Measurements from ENCODE around the gene CD300A.

Gene CD300A

DNA sequence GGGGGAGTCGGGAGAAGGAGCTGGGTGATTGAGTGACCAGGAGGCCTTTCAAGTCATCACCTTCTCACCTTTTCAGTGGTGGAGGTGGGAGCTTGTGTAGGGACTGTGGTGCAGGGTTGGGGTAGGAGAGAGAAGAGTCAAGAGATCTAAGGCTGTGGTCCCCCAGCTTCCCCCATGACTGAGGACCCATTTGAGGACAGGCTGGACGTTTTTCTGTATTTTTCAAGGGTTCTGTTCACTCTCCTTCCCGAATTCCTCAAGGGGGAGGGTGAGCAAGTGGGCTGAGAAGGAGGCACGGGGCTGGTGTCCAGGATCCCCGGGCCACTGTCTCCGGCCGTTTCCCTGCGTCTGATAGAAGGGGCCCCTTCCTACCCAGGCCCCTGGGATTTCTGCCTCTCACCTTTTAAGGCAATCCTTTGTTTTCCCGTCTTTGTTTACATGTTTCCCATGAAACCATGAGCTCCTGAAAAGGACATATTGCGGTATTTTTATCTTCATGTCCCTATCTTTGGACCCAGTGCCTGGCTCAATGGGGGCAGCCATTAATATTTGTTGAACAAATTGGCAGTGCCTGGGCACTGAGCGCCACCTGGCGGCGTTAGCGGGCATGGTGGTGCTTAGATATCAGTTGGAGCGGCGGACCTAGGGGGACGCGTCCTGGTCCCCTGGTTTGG lies 9.2 kb upstream of the CD300A start:
- Histone ChIP-seq H3K27me3 (ENCODE audit: control insufficient read depth in 3 of 3, insufficient read depth in 3 of 3, low read depth in 1 of 3, low read length in 3 of 3) (peaks cover 0 to 27% (median 15%) of the 10 kb centered on the region in 3 experiments), H4K8ac (ENCODE audit: low read depth, low read length) (no peak overlapping the region), H3K14ac (ENCODE audit: low read length) (no peak overlapping the region), H2BK5ac (ENCODE audit: low read length) (peak overlapping the region; percentile 78), H3K4ac (ENCODE audit: low read length) (peak overlapping the region; percentile 86), H2AFZ (ENCODE audit: low read length) (peak overlapping the region; percentile 6), H3K23ac (ENCODE audit: low read depth, low read length, poor library complexity) (no peak overlapping the region), H3K79me1 (ENCODE audit: low read depth, low read length) (no peaks in the 10 kb centered on the region), H3K4me2 (ENCODE audit: insufficient read depth, low read length, poor library complexity, severe bottlenecking) (no peak overlapping the region), H3K9ac (ENCODE audit: low read depth, low read length, poor library complexity) (no peak overlapping the region), H4K91ac (ENCODE audit: low read depth, low read length, poor library complexity) (peak overlapping the region; percentile 43), H3K27ac (replicated peaks; ENCODE audit: low read length) (no peak overlapping the region), H3K4me3 (ENCODE audit: low read length in 2 of 2) (no peak overlapping the region), H2AK5ac (ENCODE audit: low read depth, low read length) (peak overlapping the region; percentile 90), H3K4me1 (ENCODE audit: control insufficient read depth in 2 of 2, insufficient read depth in 1 of 2, low read depth in 1 of 2, low read length in 2 of 2) (peaks cover 15 to 22% of the 10 kb centered on the region in 2 donors), H2BK15ac (ENCODE audit: low read length) (peak overlapping the region; percentile 96), H2BK12ac (ENCODE audit: low read length) (peak overlapping the region; percentile 75), H3K9me3 (replicated peaks in 1 of 2; ENCODE audit: control insufficient read depth in 2 of 2, insufficient read depth in 1 of 2, low read depth in 1 of 2, low read length in 2 of 2) (no peaks in the 10 kb centered on the region), H3K18ac (ENCODE audit: low read length) (peak overlapping the region; percentile 27), H3K36me3 (replicated peaks in 1 of 2; ENCODE audit: control insufficient read depth in 2 of 2, insufficient read depth in 2 of 2, low read length in 2 of 2) (no peaks in the 10 kb centered on the region), H2BK120ac (ENCODE audit: low read depth, low read length) (peak overlapping the region; percentile 93)
- DNase-seq (ENCODE audit: low spot score) = peak; percentile 74
- no CpG with 5 or more reads among the region's 18 CpGs for WGBS, 2 donors (ENCODE audit: extremely low coverage in 2 of 2, insufficient read length in 2 of 2, insufficient replicate concordance in 1 of 2)

DNA sequence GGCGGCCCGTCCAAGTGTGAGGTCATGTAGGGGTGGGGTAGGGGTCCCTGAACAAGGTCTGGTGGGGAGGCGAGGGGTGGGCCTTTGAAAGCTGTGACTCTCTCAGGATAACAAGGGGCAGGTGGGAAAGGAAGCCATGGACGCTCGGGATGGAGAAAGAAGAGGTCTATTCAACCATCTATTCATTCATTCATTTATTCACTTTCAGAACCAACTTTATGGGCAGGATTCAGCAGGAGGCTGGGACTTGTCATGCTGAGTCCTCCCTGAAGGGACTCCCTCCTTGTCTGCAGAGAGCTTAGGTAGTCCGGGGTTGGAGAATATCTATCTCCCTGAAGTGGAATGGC lies 8.6 kb upstream of the CD300A start:
- H3K9me3 ChIP-seq (replicated peaks in 1 of 2; ENCODE audit: control insufficient read depth in 2 of 2, insufficient read depth in 1 of 2, low read depth in 1 of 2, low read length in 2 of 2) = no peaks in the 10 kb centered on the region
- no peak overlapping the region for H2BK5ac ChIP-seq (ENCODE audit: low read length)
- no peak overlapping the region for H3K9ac ChIP-seq (ENCODE audit: low read depth, low read length, poor library complexity)
- H2AFZ ChIP-seq (ENCODE audit: low read length) = peak overlapping the region; percentile 6
- no peaks in the 10 kb centered on the region for H3K79me1 ChIP-seq (ENCODE audit: low read depth, low read length)
- H2AK5ac ChIP-seq (ENCODE audit: low read depth, low read length) = no peak overlapping the region
- no peak overlapping the region for H3K4me3 ChIP-seq (ENCODE audit: low read length in 2 of 2)
- peak overlapping the region; percentile 65 for H4K91ac ChIP-seq (ENCODE audit: low read depth, low read length, poor library complexity)
- H3K27me3 ChIP-seq (ENCODE audit: control insufficient read depth in 3 of 3, insufficient read depth in 3 of 3, low read depth in 1 of 3, low read length in 3 of 3) = peaks cover 0 to 22% (median 10%) of the 10 kb centered on the region in 3 experiments
- H2BK12ac ChIP-seq (ENCODE audit: low read length) = no peak overlapping the region
- no peak overlapping the region for H3K14ac ChIP-seq (ENCODE audit: low read length)
- H2BK120ac ChIP-seq (ENCODE audit: low read depth, low read length) = no peak overlapping the region
- no CpG with 5 or more reads among the region's 6 CpGs for WGBS, 2 donors (ENCODE audit: extremely low coverage in 2 of 2, insufficient read length in 2 of 2, insufficient replicate concordance in 1 of 2)
- H3K18ac ChIP-seq (ENCODE audit: low read length) = no peak overlapping the region
- no peak overlapping the region for H3K27ac ChIP-seq (replicated peaks; ENCODE audit: low read length)
- H3K4ac ChIP-seq (ENCODE audit: low read length) = no peak overlapping the region
- H3K4me2 ChIP-seq (ENCODE audit: insufficient read depth, low read length, poor library complexity, severe bottlenecking) = no peak overlapping the region
- H3K36me3 ChIP-seq (replicated peaks in 1 of 2; ENCODE audit: control insufficient read depth in 2 of 2, insufficient read depth in 2 of 2, low read length in 2 of 2) = no peaks in the 10 kb centered on the region
- no peak overlapping the region for H3K23ac ChIP-seq (ENCODE audit: low read depth, low read length, poor library complexity)
- no peak overlapping the region for H4K8ac ChIP-seq (ENCODE audit: low read depth, low read length)
- H3K4me1 ChIP-seq (ENCODE audit: control insufficient read depth in 2 of 2, insufficient read depth in 1 of 2, low read depth in 1 of 2, low read length in 2 of 2) = peaks cover 15 to 21% of the 10 kb centered on the region in 2 donors
- no peak for DNase-seq (ENCODE audit: low spot score)
- H2BK15ac ChIP-seq (ENCODE audit: low read length) = peak overlapping the region; percentile 96

DNA sequence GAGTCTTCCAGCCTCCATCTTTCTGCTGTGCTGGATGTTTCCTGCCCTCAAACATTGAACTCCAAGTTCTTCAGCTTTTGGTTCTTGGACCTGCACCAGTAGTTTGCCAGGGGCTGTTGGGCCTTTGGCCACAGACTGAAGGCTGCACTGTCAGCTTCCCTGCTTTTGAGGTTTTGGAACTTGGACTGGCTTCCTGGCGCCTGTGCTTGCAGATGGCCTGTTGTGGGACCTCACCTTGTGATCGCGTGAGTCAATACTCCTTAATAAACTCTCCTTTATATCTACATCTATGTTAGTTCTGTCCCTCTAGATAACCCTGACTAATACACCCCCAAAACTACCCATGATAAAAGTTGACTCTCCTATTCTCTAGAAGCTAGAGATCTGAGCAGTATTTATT lies 7.6 kb upstream of the CD300A start:
- Histone ChIP-seq H2BK120ac (ENCODE audit: low read depth, low read length) (no peak overlapping the region), H4K91ac (ENCODE audit: low read depth, low read length, poor library complexity) (no peak overlapping the region), H3K27ac (replicated peaks; ENCODE audit: low read length) (no peak overlapping the region), H3K27me3 (ENCODE audit: control insufficient read depth in 3 of 3, insufficient read depth in 3 of 3, low read depth in 1 of 3, low read length in 3 of 3) (peaks cover 0 to 13% (median 2%) of the 10 kb centered on the region in 3 experiments), H3K79me1 (ENCODE audit: low read depth, low read length) (no peaks in the 10 kb centered on the region), H3K4me2 (ENCODE audit: insufficient read depth, low read length, poor library complexity, severe bottlenecking) (no peak overlapping the region), H2BK5ac (ENCODE audit: low read length) (no peak overlapping the region), H3K9ac (ENCODE audit: low read depth, low read length, poor library complexity) (no peak overlapping the region), H4K8ac (ENCODE audit: low read depth, low read length) (no peak overlapping the region), H3K36me3 (replicated peaks in 1 of 2; ENCODE audit: control insufficient read depth in 2 of 2, insufficient read depth in 2 of 2, low read length in 2 of 2) (no peaks in the 10 kb centered on the region), H3K4me3 (ENCODE audit: low read length in 2 of 2) (no peak overlapping the region), H3K18ac (ENCODE audit: low read length) (no peak overlapping the region), H3K4ac (ENCODE audit: low read length) (no peak overlapping the region), H2AK5ac (ENCODE audit: low read depth, low read length) (no peak overlapping the region), H2BK12ac (ENCODE audit: low read length) (no peak overlapping the region), H3K4me1 (ENCODE audit: control insufficient read depth in 2 of 2, insufficient read depth in 1 of 2, low read depth in 1 of 2, low read length in 2 of 2) (peaks cover 12 to 14% of the 10 kb centered on the region in 2 donors), H2BK15ac (ENCODE audit: low read length) (no peak overlapping the region), H3K23ac (ENCODE audit: low read depth, low read length, poor library complexity) (no peak overlapping the region), H2AFZ (ENCODE audit: low read length) (no peak overlapping the region), H3K9me3 (replicated peaks in 1 of 2; ENCODE audit: control insufficient read depth in 2 of 2, insufficient read depth in 1 of 2, low read depth in 1 of 2, low read length in 2 of 2) (no peaks in the 10 kb centered on the region), H3K14ac (ENCODE audit: low read length) (no peak overlapping the region)
- no CpG with 5 or more reads among the region's 3 CpGs for WGBS, 2 donors (ENCODE audit: extremely low coverage in 2 of 2, insufficient read length in 2 of 2, insufficient replicate concordance in 1 of 2)
- no peak for DNase-seq (ENCODE audit: low spot score)

DNA sequence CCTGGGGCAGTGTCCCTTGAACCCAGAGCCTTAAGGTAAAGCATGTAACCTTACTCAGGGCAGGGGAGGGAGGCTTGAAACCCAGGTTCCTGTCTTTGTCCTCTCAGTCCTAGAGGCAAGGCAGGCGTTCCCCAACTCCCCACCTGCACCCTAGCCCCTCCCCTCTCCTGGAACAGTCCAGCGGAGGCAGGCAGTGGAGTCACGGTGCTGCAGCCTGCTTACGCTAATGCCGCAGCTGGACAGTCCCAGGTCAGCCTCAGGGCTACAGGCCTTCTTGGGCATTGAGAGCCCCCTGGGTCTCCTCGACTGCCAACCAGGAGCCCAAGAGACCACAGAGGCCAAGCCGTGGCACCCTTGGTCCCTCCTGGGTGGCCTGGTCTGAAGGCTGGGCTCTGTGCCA lies 6.8 kb upstream of the CD300A start:
- Histone ChIP-seq H3K23ac (ENCODE audit: low read depth, low read length, poor library complexity) (peak overlapping the region; percentile 39), H2AK5ac (ENCODE audit: low read depth, low read length) (peak overlapping the region; percentile 95), H3K9me3 (replicated peaks in 1 of 2; ENCODE audit: control insufficient read depth in 2 of 2, insufficient read depth in 1 of 2, low read depth in 1 of 2, low read length in 2 of 2) (no peaks in the 10 kb centered on the region), H2BK15ac (ENCODE audit: low read length) (peak overlapping the region; percentile 20), H3K14ac (ENCODE audit: low read length) (no peak overlapping the region), H2AFZ (ENCODE audit: low read length) (no peak overlapping the region), H3K4me1 (ENCODE audit: control insufficient read depth in 2 of 2, insufficient read depth in 1 of 2, low read depth in 1 of 2, low read length in 2 of 2) (peaks cover 7 to 11% of the 10 kb centered on the region in 2 donors), H3K79me1 (ENCODE audit: low read depth, low read length) (no peaks in the 10 kb centered on the region), H4K8ac (ENCODE audit: low read depth, low read length) (no peak overlapping the region), H3K9ac (ENCODE audit: low read depth, low read length, poor library complexity) (no peak overlapping the region), H3K4me2 (ENCODE audit: insufficient read depth, low read length, poor library complexity, severe bottlenecking) (no peak overlapping the region), H3K4me3 (ENCODE audit: low read length in 2 of 2) (peak overlapping the region in 1 of 2 donors; percentile 39), H3K27me3 (ENCODE audit: control insufficient read depth in 3 of 3, insufficient read depth in 3 of 3, low read depth in 1 of 3, low read length in 3 of 3) (peaks cover 0 to 9% (median 2%) of the 10 kb centered on the region in 3 experiments), H3K36me3 (replicated peaks in 1 of 2; ENCODE audit: control insufficient read depth in 2 of 2, insufficient read depth in 2 of 2, low read length in 2 of 2) (no peaks in the 10 kb centered on the region), H2BK5ac (ENCODE audit: low read length) (no peak overlapping the region), H3K27ac (replicated peaks; ENCODE audit: low read length) (no peak overlapping the region), H2BK12ac (ENCODE audit: low read length) (no peak overlapping the region), H2BK120ac (ENCODE audit: low read depth, low read length) (no peak overlapping the region), H3K18ac (ENCODE audit: low read length) (no peak overlapping the region), H4K91ac (ENCODE audit: low read depth, low read length, poor library complexity) (no peak overlapping the region), H3K4ac (ENCODE audit: low read length) (no peak overlapping the region)
- no peak for DNase-seq (ENCODE audit: low spot score)
- no CpG with 5 or more reads among the region's 7 CpGs for WGBS, 2 donors (ENCODE audit: extremely low coverage in 2 of 2, insufficient read length in 2 of 2, insufficient replicate concordance in 1 of 2)
